ENCODE data around the gene AIPL1.
"Not testable (repeated sequence)": the region's sequence is repeated elsewhere in the genome, so short reads cannot be mapped to it uniquely, and the experiment has no call there.

AIPL1 gene

GRCh38 chr17:6435051-6435450 lies at the start of gene AIPL1:
AIPL1 (minus strand) TSS chr17:6435121; CDS start chr17:6435104, 17 bp downstream.
- TF ChIP-seq CTCF (IDR thresholded peaks at IDR 0.05; ENCODE audit: insufficient read depth, low read depth, low read length, missing control alignments), result no peak
- no peak for DNase-seq (ENCODE audit: low read depth)
- H3K4me3 ChIP-seq (ENCODE audit: low read depth, low read length), result no peak within 1 kb of the TSS

GRCh38 chr17:6483507-6483906 lies 48.6 kb upstream of the AIPL1 start:
- DNase-seq (ENCODE audit: low read depth), result no peak
- no peak overlapping the region for H3K4me3 ChIP-seq (ENCODE audit: low read depth, low read length)
- no peak for TF ChIP-seq CTCF (IDR thresholded peaks at IDR 0.05; ENCODE audit: insufficient read depth, low read depth, low read length, missing control alignments)

- not testable (repeated sequence) for H3K4me3 ChIP-seq (ENCODE audit: low read depth, low read length); DNase-seq (ENCODE audit: low read depth)
Measured at GRCh38 chr17:6482796-6483195, 47.9 kb upstream of the AIPL1 start.

GRCh38 chr17:6482105-6482455 lies 47.2 kb upstream of the AIPL1 start:
- no peak for TF ChIP-seq CTCF (IDR thresholded peaks at IDR 0.05; ENCODE audit: insufficient read depth, low read depth, low read length, missing control alignments)
- DNase-seq (ENCODE audit: low read depth), result no peak
- H3K4me3 ChIP-seq (ENCODE audit: low read depth, low read length), result no peak overlapping the region

GRCh38 chr17:6480303-6480675 lies 45.4 kb upstream of the AIPL1 start:
- H3K4me3 ChIP-seq (ENCODE audit: low read depth, low read length), result no peak overlapping the region
- no peak for DNase-seq (ENCODE audit: low read depth)
- TF ChIP-seq CTCF (IDR thresholded peaks at IDR 0.05; ENCODE audit: insufficient read depth, low read depth, low read length, missing control alignments), result no peak

- H3K4me3 ChIP-seq (ENCODE audit: low read depth, low read length), result no peak overlapping the region
- DNase-seq (ENCODE audit: low read depth), result no peak
- TF ChIP-seq CTCF (IDR thresholded peaks at IDR 0.05; ENCODE audit: insufficient read depth, low read depth, low read length, missing control alignments), result no peak
Measured at GRCh38 chr17:6479622-6480302, 44.8 kb upstream of the AIPL1 start.

GRCh38 chr17:6478486-6478885 lies 43.6 kb upstream of the AIPL1 start:
- no peak for DNase-seq (ENCODE audit: low read depth)
- H3K4me3 ChIP-seq (ENCODE audit: low read depth, low read length), result no peak overlapping the region
- no peak for TF ChIP-seq CTCF (IDR thresholded peaks at IDR 0.05; ENCODE audit: insufficient read depth, low read depth, low read length, missing control alignments)

All from GM12865 (cell line).